Measurements from ENCODE around the gene ZFP92. TPM values are rescaled to one million over a fixed set of nuclear protein-coding genes. Genes with fewer than 3 reads are reported as not detected.

ZFP92 gene
- total and polyA plus RNA-seq, 2 of the 8 experiments (the other 6 are each of a cell fraction or from before 2014, with no cell fraction given), result 0.14 to 0.41 TPM

- TF ChIP-seq CHD7 (IDR thresholded peaks at IDR 0.05; ENCODE audit: insufficient replicate concordance, low read length) (no peak), TAF1 (IDR thresholded peaks at IDR 0.05; ENCODE audit: low read depth, low read length) (no peak), POLR2AphosphoS5 (IDR thresholded peaks at IDR 0.05; ENCODE audit: low read depth, low read length) (no peak), RXRA (IDR thresholded peaks at IDR 0.05; ENCODE audit: insufficient read depth, low read depth, low read length) (no peak), SRF (IDR thresholded peaks at IDR 0.05; ENCODE audit: low read depth, low read length) (no peak), ASH2L (IDR thresholded peaks at IDR 0.05; ENCODE audit: low read length) (no peak), KDM1A (IDR thresholded peaks at IDR 0.05; ENCODE audit: borderline replicate concordance, low read length) (no peak), POLR2A (IDR thresholded peaks at IDR 0.05; ENCODE audit: control extremely low read depth in 1 of 2, low read depth in 2 of 2, low read length in 2 of 2) (no peak), KDM5A (IDR thresholded peaks at IDR 0.05; ENCODE audit: low read length) (no peak), SP2 (IDR thresholded peaks at IDR 0.05; ENCODE audit: low read length) (no peak), EP300 (IDR thresholded peaks at IDR 0.05; ENCODE audit: borderline replicate concordance in 1 of 2, low read depth in 2 of 2, low read length in 2 of 2) (no peak), SP4 (IDR thresholded peaks at IDR 0.05; ENCODE audit: low read length) (no peak), SP1 (IDR thresholded peaks at IDR 0.05; ENCODE audit: low read depth, low read length) (no peak)
Measured at GRCh38 chrX:153407736-153408135, 3.5 kb upstream of the ZFP92 start (continued).

Measured in H1 (cell line).